ENCODE measurements around the gene UQCR11. TPM values are rescaled to one million over a fixed set of nuclear protein-coding genes. Genes with fewer than 3 reads are reported as not detected.

UQCR11 gene
- total and polyA plus RNA-seq, 8 donors, result 40.5 to 89.4 (median 73.7) TPM

- DNase-seq, result peak; percentile 41 to 84 (median 57)
- TF ChIP-seq CTCF (IDR thresholded peaks at IDR 0.05), result no peak
- intact Hi-C loops (cut with DNase I), result loop anchor here in 1 of 3 donors (10.0 kb wide), 1 partner anchor 87 kb away; the partner anchor contains the start of gene MEX3D
Measured at GRCh38 chr19:1651568-1652291, 46.5 kb upstream of the UQCR11 start.

GRCh38 chr19:1650650-1651567 is 45.6 kb upstream of the UQCR11 start:
- H3K27ac ChIP-seq, result no peak overlapping the region
- 27 to 28% methylated on average over 35 to 36 of the region's 36 CpGs for WGBS, 2 donors
- intact Hi-C loops (cut with DNase I), result loop anchor here in 1 of 3 donors (10.0 kb wide), 1 partner anchor 86 kb away; the partner anchor contains the start of gene MEX3D

More at GRCh38 chr19:1651568-1652291, 46.5 kb upstream of the UQCR11 start:
- Histone ChIP-seq H3K36me3 (no peaks in the 10 kb centered on the region), H3K4me1 (peaks cover 0 to 4% (median 0%) of the 10 kb centered on the region in 3 donors), H3K27ac (no peak overlapping the region), H3K9me3 (no peaks in the 10 kb centered on the region), H3K27me3 (no peaks in the 10 kb centered on the region), H3K4me3 (peak overlapping the region; percentile 58 to 94 (median 90))
- ATAC-seq, result peak in 1 of 4 donors; percentile 1
- WGBS, 2 donors, result 0 to 1% methylated on average over 35 to 91 of the region's 101 CpGs
- FAIRE-seq, result no peak

GRCh38 chr19:1649706-1650649 is 44.7 kb upstream of the UQCR11 start:
- no peak for TF ChIP-seq CTCF (IDR thresholded peaks at IDR 0.05)
- no peak for FAIRE-seq
- no peak for ATAC-seq
- Histone ChIP-seq H3K9me3 (no peaks in the 10 kb centered on the region), H3K4me1 (peaks cover 0 to 4% (median 0%) of the 10 kb centered on the region in 3 donors), H3K27ac (no peak overlapping the region), H3K36me3 (no peaks in the 10 kb centered on the region), H3K4me3 (no peak overlapping the region), H3K27me3 (no peaks in the 10 kb centered on the region)
- DNase-seq, result peak in 2 of 6 donors; percentile 14 to 44
- 91 to 95% methylated on average over 20 of the region's 20 CpGs for WGBS, 2 donors
- intact Hi-C loops (cut with DNase I), result loop anchor here in 1 of 3 donors (10.0 kb wide), 1 partner anchor 85 kb away; the partner anchor contains the start of gene MEX3D

More at GRCh38 chr19:1650650-1651567, 45.6 kb upstream of the UQCR11 start:
- DNase-seq (peak in 3 of 6 donors; percentile 25 to 51 (median 48)), ATAC-seq (no peak), FAIRE-seq (no peak)
- H3K36me3 ChIP-seq, result no peaks in the 10 kb centered on the region
- H3K27me3 ChIP-seq, result no peaks in the 10 kb centered on the region
- peak overlapping the region; percentile 58 to 94 (median 90) for H3K4me3 ChIP-seq
- no peaks in the 10 kb centered on the region for H3K9me3 ChIP-seq
- H3K4me1 ChIP-seq, result peaks cover 0 to 4% (median 0%) of the 10 kb centered on the region in 3 donors
- TF ChIP-seq CTCF (IDR thresholded peaks at IDR 0.05), result no peak

- H3K27me3 ChIP-seq, result no peaks in the 10 kb centered on the region
- H3K36me3 ChIP-seq, result no peaks in the 10 kb centered on the region
- intact Hi-C loops (cut with DNase I), result no loop called here
- 90 to 94% methylated on average over 23 of the region's 23 CpGs for WGBS, 2 donors
- no peaks in the 10 kb centered on the region for H3K9me3 ChIP-seq
- DNase-seq (peak in 1 of 6 donors; percentile 62), FAIRE-seq (no peak), ATAC-seq (no peak)
- no peak for TF ChIP-seq CTCF (IDR thresholded peaks at IDR 0.05)
- no peak overlapping the region for H3K4me3 ChIP-seq
- H3K4me1 ChIP-seq, result peaks cover 0 to 4% (median 0%) of the 10 kb centered on the region in 3 donors
- no peak overlapping the region for H3K27ac ChIP-seq
Measured at GRCh38 chr19:1648920-1649541, 43.8 kb upstream of the UQCR11 start.
